Regular cardiac myocyte (primary cell): ENCODE results near the gene NPTN. TPM values are rescaled to one million over a fixed set of nuclear protein-coding genes. Genes with fewer than 3 reads are reported as not detected.

Source experiments
- total RNA-seq: library from RNA; depleted of rRNA; stranded (reverse); fragments of >200 nt; gene quantifications from 2 replicates; pipeline ENCODE4 v1.2.3, GENCODE V29; 2014

The NPTN gene
- total RNA-seq: 143 and 217 TPM in 2 replicates

GRCh38 chr15:73633111-73633990, at the start of gene NPTN:
Gene NPTN, minus strand, starts transcription at chr15:73633389. Its CDS starts 174 bp downstream, at chr15:73633215.

Other genes starting within 250 kb of the NPTN start
- not detected in 2 replicates for gene REC114, start 190.2 kb downstream of the NPTN start, total RNA-seq
- 95.3 and 102 TPM in 2 replicates for gene CD276, start 51.0 kb upstream of the NPTN start, total RNA-seq
- 1.5 and 1.7 TPM in 2 replicates for gene INSYN1, start 120.0 kb upstream of the NPTN start, total RNA-seq
- not detected in 2 replicates for gene TBC1D21, start 240.2 kb upstream of the NPTN start, total RNA-seq